ENCODE data around the gene B3GNT3. TPM values are rescaled to one million over a fixed set of nuclear protein-coding genes. Genes with fewer than 3 reads are reported as not detected.

B3GNT3 gene
- total and polyA plus RNA-seq, 2 of the 8 experiments (the other 6 are each of a cell fraction or from before 2014, with no cell fraction given) = 1.5 TPM

DNA sequence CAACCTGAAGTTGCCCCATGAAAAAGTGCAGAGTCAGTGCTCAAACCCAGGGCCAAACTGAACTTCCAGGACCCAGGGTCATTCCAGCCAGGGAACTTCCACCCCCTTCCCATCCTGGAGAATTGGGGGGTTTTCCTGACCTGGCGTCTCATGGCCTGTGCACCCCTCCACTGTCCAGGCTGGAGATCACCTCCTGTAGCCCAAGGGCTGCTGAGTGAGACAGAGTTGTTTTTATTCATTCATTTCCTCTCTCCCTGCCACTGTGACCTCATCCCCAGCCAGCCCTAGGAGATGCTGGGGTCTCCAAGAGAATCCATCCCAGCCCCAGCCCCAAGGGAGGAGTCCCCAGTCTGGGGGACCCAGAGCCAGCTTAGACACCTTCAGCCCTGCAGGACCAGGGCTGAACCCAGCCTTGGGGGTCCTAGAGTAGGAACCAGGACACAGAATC lies 39.5 kb upstream of the B3GNT3 start (continued):
- TF ChIP-seq RAD21 (IDR thresholded peaks at IDR 0.05 in 1 of 2, conservative IDR thresholded peaks at IDR 0.05 in 1 of 2; ENCODE audit: low read depth in 2 of 2, low read length in 2 of 2) = no peak
